ENCODE measurements around the gene TFDP1.
"Not testable (repeated sequence)": the region's sequence is repeated elsewhere in the genome, so short reads cannot be mapped to it uniquely, and the experiment has no call there.

The TFDP1 gene

DNA sequence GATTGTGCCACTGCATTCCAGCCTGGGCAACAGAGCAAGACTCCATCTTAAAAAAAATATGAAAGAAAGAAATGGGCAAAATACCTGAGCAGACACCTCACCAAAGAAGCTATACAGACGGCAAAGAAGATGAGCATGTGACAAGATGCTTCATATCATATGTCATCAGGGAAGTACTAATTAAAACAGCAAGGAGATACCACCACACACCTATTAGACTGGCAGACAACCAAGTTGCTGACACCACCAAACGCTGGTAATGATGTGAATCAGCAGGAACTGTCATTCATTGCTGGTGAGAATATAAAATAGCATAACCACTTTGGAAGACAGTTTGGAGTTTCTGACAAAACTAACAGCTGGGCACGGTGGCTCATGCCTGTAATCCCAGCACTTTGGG, 11.5 kb upstream of the TFDP1 start:
- no peak for DNase-seq

DNA sequence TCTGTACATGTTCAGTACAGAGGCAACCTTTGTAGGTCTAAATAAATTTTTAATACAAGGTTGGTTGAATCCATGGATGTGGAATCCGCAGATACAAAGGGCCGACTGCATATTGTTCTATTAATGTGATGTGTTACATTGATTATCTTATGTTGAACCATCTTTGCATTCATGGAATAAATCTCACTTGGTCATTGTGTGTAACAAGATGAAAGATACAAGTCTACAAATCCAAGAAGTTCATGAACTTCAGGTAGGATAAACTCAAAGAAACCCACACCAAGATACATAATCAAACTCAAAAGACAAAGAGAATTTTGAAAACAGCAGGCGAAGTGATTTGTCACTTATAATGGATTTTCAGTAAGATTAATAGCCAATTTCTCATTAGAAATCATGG, 8.0 kb upstream of the TFDP1 start:
- no peak for DNase-seq

DNA sequence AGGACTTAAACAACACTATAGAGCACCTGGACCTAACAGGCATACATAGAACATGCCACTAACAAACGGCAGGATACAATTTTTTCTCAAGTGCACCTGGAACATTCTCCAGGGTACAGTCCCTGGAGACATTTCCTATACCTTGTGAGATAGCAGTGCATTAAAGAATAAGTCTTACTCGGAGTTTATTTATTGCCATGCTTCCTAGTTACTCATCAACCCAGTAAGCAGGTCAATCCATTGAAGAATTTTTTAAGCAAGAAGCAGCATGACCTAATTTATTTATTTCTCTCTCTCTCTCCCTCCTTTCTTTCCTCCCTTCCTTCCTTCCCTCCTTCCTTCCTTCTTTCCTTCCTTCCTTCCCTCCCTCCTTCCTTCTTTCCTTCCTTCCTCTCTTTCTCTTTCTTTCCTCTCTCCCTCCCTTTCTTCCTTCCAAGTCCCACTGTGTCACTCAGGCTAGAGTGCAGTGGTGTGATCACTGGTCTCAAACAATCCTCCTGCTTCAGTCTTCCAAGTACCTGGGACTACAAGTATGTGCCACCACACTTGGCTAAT, 6.6 kb upstream of the TFDP1 start:
- no peak for DNase-seq

DNA sequence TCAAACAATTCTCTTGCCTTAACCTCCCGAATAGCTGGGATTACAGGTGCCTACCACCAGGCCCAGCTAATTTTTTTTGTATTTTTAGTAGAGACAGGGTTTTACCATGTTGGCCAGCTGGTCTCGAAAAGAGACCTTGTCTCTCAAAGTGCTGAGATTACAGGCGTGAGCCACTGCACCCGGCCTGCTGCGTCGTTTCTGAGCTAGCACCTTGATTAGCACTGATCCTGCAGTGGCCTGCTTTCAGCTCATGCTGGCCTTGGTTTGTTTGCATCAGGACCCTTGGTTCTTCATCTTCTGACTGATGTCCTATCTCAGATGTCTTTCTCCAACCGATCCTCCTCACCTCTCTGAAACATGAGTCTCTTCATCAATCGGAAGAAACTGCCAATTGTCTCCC, 4.9 kb upstream of the TFDP1 start:
- no peak for DNase-seq

DNA sequence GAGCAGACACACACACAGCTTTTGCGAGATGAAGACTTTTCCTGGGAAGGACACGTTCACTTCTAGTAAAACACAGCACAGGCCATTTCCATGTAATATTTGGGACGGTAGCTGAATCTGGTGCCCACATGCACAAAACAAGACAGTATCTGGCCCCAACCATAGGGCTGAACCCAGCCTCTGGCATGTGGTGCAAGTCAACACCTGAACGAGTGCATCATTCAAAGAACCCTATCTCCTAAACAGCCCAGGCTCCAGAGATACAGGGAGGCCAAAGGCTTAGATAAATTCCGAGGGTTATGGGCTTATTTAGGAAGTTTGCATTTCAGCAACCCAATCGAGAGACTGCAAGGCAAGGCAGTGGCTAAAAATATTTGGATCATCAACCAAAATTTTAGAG, 2.7 kb upstream of the TFDP1 start:
- no peak for DNase-seq

DNA sequence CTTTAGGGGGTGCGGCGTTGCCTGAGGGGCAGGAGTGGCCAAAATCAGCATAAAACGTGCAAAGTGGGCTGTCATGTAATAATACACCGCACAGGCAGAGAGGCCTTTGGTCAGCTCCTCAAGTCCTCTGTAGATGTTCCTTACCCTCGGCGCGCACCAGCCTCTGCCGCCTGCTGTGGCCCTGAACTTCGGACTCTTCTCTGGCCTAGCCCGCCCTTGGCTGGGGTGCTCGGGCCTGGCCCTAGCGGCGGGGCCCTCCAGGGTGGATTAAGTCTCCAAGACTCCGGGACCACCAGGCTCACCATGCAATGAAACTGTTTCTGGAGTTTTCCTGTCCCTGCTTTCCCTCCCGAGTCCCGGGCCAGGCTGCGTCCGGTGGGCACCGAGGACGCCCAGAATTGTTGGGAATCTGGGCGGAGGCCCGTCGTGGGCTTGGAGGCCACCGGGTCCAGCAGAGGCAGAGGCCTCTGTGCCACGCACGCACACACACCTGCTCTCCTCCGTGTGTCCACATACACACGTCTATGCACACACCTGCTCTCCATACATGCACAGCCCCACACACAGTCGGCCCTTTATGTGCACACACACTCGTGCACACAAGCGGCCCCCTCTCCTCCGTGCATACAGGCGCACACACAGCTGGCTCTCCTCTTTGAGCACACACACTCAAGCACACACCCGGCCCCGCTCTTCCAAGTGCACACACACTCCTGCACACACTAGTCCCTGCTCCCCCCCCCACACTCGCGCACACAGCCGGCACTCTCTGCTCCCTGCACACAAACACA, 1.5 kb upstream of the TFDP1 start:
- no peak for DNase-seq

DNA sequence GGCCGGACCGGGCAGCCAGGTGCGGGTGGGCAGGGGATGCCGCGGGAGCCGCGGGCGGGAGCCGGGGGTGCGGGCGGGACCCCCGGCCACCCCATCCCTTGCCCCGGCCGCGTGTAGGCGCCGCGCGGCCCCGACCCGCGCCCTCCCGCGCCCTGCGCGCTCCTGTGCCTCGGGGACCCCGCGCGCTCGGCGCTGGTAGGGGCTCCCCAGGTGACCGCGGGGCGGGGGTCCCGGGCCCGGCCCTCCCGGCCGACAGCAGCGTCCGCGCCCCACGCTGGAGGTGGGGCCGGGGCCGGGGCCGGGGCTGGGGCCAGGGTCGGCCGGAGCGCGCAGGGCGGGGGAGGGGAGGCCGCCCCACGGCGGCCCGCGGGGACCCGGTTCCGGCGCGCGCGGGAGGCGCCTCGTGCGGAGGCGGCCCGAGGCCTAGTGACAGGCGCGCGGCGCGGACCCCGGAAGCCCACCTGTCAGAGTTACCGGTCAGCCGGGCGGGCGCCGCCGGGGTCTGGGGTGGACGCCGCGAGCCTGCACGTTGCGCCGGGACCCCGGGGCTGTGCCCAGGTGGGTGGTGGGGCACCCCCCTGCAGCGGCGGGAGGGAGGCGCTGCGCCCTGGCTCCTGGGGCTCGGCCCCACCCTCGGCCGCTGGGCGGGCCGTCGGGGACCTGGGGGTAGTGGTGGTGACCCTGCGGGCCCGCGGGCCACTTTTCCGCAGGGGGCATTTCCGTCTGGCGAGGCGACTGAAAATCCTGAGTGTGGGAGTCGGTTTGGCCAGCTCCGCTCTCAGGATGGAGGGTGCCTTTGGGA, 518 bp downstream of the TFDP1 start:
- DNase-seq, result peak; percentile 23 to 56

DNA sequence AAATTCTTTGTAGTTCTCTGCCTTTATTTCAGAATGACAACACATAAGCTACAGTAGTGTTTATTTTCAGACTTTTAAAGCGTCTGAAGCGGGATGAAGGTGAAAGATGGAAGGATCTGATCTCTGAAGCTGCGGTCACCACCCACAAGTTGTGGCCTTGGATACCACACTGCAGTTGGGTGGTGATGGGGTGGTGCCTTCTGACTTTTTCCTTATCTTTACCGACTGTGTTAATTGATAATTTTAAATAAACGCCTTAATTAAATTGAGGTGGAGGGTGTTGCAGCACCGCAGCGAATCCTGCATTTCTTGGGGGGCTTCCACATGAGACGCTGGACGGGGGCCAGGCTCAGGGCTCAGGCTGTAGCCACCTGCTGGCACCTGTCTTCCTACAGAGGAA, 1.3 kb downstream of the TFDP1 start:
- DNase-seq, result peak in 1 of 2 donors; percentile 17

DNA sequence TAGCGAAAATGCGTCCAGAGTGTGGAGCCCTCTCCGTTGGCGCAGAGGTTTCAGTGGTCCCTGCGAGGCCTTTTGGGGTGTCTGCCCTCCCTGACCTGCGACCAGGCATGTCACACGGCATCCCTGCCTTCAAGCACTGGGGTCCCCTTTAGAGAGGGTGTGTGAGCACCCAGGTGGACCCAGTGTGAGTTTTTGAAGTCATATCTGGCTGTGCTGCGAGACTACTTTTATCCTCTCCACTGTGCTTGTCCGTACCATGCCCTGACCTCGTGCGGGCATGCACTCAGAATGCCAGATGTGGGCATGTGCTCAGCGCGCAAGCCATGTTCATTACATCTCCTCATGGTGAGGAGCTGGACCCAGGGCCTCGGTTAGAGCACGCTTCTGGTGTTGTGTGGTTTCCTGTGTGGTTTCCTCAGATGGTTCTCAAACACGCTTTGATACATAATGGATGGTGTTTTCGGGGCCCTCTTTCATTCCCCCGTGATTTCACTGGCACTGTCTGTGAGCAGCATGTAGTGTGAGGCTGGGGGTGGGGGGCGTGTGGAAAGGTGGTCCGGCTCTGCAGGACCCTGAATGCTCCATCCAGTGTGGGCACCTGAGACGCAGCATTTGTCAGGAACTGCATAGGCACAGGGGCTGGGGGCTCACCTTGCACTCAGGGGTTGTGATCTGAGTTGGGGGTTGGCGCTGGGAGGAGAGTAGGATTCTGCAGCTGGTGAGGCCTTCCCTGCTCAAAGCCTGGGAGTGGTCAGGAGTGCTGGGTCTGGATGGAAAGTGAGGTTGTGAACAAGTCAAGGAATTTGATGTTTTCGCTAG, 2.3 kb downstream of the TFDP1 start:
- peak in 1 of 2 donors; percentile 19 for DNase-seq

DNA sequence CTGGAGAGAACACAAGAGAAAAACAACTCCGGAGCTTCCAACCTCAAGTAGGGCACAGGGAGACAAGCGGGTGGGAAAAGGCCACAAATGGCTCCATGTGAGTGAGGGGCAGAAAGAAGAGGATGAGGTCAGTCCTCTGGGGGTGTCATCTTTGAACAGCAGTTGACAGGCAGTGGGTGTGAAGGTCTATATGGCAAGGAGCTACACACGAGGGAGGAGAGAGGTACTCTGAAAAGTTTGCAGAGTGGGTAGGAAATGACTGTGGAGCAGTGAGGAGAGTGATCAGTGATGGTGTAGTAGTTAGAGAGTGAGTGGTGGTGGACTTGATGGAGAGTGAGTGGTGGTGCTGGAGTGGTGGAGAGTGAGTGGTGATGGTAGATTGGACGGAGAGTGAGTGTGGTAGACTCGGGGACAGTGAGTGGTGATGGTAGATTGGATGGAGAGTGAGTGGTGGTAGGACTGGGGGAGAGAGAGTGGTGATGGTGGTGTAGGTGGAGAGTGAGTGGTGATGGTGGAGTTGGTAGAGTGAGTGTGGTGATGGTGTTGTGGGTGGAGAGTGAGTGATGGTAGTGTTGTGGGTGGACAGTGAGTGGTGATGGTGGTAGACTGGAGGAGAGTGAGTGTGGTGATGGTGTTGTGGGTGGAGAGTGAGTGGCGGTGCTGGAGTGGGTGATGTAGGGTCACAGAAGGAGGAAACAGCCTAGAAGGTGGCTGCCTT, 4.0 kb downstream of the TFDP1 start:
- no peak for DNase-seq

DNA sequence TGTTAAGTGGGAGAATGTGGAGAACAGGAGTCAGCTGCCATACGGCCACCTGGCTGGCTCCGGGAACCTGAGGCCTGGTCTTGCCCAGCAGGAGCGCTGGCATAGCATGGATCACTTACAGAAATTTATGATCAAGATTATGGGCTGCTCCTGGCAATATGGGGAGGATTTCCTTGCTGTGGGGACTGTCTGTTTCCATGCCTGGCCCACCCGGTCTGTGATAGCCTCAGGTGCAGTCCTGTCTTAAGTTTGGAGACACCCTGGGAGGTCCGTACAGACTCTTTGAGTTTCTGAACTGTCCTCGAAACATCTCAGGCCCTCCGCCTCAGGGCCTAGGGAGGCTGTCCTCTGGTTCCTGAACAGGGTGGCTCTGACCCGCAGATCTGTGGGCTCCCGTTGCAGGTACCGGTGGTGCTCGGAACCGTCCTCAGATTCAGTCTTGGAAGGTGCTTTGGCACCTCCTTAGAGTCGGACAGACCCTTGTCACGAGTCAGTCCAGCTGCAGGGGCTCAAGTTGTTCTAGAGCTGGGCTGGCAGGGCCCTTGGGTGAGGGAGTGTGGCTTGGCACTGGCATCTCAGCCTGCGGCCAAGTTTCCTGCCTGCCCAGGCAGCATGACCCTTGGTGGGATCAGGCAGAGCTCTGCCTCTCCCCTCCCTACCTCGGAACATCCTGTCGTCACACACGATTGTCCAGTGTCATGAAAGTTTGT, 4.9 kb downstream of the TFDP1 start:
- no peak for DNase-seq

DNA sequence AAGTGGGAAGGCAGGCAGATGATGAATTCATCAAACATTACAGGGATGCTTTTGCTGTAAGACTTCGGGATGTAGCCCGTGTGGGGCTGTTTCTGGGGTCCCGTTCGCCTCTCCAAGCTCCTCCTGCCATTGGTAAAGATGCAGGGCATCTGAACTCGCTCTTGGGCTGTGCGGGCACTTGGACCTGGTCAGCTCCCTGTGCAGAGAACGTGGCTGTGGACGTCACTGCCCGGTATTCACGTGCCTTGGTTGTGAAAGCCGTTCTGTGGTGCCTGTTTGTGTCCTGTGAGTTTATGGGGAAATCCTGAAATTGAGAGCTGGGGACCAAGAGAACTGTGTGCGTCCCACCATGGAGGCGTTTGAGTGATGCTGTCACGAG, 5.4 kb downstream of the TFDP1 start:
- DNase-seq, result no peak

DNA sequence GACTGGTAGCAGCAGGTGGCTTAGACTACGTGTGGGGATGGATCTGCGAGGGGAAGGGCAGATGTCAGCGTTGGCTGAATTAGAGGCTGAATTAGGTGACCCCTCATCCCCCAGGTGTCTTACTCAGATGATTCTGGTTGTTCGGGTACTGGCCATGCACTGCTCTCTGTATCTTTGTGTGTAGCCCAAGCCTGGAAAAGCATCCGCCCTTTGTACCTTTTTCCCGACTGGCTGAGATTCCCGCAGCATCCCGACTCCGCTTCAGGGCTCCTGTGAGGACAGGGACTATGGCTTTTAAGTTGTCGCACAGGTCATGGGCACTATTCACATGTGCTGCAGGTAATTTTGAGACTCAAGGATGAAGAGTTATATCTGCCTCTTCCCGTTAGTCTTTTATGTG, 7.2 kb downstream of the TFDP1 start:
- no peak for DNase-seq

DNA sequence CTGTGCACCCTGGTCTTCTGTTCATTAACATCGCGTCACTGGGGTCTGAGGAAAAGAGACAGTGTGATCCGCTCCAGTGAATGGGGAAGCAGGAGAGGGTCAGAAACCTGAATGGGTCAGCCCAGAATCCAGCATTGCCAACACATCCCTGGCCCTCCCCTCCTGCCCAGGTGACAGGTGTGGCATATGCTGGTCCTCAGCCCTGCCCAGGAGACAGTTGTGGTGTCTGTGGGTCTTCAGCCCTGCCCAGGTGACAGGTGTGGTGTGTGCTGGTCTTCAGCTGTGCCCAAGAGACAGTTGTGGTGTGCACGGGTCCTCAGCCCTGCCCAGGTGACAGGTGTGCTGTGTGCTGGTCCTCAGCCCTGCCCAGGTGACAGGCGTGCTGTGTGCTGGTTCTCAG, 8.0 kb downstream of the TFDP1 start:
- no peak for DNase-seq

DNA sequence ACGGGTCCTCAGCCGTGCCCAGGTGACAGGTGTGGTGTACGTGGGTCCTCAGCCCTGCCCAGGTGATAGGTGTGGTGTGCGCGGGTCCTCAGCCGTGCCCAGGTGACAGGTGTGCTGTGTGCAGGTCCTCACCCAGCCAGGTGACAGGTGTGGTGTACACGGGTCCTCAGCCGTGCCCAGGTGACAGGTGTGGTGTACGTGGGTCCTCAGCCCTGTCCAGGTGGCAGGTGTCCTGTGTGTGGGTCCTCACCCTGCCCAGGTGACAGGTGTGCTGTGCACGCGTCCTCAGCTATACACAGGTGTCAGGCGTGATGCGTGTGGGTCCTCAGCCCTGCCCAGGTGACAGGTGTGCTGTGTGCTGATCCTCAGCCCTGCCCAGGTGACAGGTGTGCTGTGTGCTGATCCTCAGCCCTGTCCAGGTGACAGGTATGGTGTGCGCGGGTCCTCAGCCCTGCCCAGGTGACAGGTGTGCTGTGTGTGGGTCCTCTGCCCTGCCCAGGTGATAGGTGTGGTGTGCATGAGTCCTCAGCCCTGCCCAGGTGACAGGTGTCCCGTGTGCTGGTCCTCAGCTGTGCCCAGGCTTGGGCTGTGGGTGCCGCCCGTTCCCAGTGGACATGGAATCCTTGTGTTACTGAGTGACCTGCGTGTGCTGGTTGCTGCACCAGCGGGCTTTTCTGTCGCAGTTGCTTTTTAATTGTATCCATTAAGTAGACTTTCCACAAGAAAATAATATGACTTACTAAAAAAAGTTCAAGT, 9.7 kb downstream of the TFDP1 start:
- DNase-seq, result not testable (repeated sequence)

DNA sequence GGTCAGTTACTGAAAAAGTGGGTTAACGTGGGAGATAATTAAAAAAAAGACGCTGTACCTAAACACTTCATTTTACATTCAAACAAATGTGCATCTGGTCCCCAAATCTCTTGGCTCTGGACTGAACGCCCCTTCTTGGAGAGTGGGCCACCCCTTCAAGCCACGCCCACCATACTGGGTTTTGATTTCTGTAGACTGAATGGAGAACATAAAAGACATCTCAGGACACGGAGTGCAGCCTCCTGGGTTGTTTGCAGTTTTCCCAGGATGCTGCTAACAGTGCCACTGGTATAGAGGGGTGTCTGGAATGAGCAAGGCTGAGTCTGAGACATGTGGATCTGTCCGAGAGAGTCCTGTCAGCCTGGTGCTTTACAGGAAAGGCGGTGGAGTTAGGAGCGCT, 10.6 kb downstream of the TFDP1 start:
- DNase-seq, result no peak

DNA sequence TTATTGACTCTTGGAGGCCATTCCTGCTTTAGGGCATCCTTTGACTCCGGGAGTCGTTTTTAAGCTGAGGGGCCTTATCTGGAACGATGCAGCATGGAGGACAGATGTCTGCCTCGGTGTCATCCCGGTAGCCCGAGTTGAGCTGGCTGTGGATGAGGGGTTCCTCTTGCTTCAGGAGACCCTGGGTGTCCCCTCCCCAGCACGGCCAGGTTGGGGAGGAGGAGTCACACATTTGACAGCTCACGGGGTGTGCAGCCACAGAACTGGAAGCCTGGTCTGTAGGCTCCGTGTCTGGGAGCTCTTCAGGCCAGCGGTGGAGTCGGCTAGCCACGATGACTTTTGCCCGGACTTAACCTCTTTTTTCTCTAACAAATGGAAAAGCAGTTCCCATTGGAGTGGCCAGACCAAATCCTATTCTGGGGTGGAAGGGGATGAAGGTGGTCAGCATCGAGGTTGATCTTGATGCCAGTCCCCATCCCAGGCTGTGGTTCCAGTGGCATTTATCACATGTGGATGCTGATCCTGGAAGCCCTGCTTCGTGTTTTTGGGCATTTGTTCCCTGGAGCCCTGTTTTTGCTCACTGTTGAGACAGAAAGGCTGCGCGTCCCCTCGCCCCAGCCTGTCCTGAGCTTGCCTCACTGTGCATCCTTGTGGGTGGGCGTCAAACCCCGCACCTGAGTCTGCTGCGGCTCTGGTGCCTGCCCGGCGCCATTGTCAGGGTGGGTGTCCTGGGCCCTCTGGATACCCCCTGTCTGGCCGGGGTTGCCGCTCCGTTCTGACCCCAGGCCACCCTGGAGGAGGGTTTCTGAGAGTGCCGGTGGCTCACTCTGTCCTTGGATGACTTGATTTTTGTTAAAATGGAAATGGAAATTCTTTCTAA, 12.0 kb downstream of the TFDP1 start:
- DNase-seq, result no peak

DNA sequence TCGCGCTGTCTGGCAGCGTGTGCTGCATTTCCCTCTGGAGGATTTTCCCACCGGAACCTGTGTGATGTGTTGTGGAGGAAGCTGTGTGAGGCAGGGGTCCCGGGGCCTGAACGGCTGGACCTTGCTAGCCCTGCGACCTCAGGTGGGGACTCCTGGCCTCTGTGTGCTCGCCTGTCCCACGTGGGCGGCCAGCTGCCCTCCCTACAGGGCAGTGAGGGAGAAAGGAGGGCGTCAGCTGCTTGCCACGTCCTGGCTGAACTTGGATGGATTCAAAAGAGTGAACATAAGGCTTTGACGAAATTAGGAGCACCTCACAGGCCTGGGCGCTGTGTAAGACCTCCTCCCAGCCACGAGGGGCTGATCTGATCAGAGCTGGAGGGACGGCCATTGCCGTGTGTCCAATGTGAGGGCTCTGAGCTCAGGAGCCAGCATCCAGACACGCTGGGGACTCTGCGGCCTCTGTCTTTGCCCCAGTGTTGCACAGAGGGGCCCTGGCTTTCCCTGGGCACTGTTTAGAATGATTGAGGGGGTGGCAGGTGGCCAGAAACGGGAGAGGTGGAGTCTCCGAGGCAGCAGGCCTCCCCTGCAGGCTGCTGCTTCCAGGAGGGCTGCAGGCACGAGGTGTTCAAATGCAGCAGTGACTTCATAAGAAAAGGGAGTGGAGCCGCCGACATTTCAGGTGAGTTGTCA, 13.0 kb downstream of the TFDP1 start:
- no peak for DNase-seq

DNA sequence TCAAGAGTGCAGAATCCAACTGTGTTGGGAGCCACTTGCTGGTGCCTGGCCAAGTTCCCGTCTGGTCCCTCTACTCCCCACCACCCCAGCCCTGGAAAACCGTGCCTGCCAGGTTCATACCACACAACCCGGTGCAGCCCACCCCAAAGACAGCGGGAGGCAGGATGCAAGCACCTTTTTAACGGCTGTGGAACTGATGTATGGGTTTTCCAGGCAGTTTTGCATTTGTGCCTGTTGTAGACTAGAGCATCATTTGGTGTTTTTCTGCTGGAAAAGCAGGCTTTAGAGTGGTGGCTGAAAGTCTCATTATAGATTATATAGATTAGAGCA, 13.5 kb downstream of the TFDP1 start:
- DNase-seq, result no peak

DNA sequence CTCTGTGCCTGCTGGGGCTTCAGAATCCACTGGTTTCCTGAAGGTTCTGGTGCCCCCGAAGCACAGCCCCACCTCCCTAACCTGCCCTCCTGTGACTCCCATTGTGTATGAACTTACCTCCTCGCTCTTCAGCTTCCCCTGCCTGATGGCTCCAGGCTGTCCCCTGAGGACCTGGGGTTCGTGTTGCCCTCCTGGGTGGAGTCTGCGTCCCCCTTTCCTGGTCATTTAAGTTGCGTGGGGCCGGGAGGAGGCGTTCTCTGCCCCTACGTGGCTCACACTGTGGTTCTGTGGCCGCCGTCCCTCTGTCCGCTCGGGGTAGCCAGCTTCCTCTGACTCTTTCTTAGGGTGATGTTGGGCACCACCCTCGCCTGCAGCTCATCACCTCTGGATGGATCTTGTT, 13.9 kb downstream of the TFDP1 start:
- DNase-seq, result no peak

Data from stimulated activated CD4-positive, alpha-beta T cell treated with anti-CD3 and anti-CD28 coated beads, Interleukin-2, amount 100 ng/mL, for 24 hours (primary cell).